ENCODE results near the gene FBL.
A peak's percentile ranks its signal among the peaks of the same experiment; 100 is the strongest.

FBL gene

DNA sequence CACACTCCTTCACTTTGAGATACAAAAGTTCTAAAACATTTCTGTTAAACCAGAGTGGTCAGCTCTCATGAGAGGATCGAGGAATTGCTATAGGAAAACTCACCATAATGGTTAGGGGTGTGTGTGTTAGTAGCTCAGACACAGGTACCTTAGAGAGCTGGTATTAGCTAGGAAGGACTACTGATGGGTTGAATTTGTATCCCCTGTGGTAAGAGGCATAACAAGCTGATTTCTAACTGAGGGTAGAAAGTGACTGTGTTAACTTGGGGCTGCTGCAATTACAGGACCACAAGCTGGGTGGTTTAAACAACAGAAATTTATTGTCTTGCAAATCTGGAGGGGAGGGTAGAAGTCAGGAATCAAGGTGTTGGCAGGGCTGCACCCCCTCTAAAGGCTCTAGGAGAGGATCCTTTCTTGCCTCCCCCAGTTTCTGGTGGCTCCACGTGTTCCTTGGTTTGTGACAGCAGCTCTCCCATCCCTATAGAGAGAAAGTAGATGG lies 50.1 kb downstream of the FBL start:
- H3K4me1 ChIP-seq (ENCODE audit: control insufficient read depth in 1 of 2, insufficient read depth in 1 of 2, low read depth in 1 of 2, low read length in 1 of 2): peaks cover 0 to 5% of the 10 kb centered on the region in 2 experiments
- H3K27ac ChIP-seq: no peak overlapping the region
- TF ChIP-seq, protein P1, sequence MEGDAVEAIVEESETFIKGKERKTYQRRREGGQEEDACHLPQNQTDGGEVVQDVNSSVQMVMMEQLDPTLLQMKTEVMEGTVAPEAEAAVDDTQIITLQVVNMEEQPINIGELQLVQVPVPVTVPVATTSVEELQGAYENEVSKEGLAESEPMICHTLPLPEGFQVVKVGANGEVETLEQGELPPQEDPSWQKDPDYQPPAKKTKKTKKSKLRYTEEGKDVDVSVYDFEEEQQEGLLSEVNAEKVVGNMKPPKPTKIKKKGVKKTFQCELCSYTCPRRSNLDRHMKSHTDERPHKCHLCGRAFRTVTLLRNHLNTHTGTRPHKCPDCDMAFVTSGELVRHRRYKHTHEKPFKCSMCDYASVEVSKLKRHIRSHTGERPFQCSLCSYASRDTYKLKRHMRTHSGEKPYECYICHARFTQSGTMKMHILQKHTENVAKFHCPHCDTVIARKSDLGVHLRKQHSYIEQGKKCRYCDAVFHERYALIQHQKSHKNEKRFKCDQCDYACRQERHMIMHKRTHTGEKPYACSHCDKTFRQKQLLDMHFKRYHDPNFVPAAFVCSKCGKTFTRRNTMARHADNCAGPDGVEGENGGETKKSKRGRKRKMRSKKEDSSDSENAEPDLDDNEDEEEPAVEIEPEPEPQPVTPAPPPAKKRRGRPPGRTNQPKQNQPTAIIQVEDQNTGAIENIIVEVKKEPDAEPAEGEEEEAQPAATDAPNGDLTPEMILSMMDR (IDR thresholded peaks at IDR 0.05): no peak
- no peak overlapping the region for H3K4me3 ChIP-seq (ENCODE audit: low read depth in 1 of 2, low read length in 1 of 2)
- no peaks in the 10 kb centered on the region for H3K9me3 ChIP-seq
- peaks cover 28% of the 10 kb centered on the region for H3K27me3 ChIP-seq
- H3K36me3 ChIP-seq: no peaks in the 10 kb centered on the region

DNA sequence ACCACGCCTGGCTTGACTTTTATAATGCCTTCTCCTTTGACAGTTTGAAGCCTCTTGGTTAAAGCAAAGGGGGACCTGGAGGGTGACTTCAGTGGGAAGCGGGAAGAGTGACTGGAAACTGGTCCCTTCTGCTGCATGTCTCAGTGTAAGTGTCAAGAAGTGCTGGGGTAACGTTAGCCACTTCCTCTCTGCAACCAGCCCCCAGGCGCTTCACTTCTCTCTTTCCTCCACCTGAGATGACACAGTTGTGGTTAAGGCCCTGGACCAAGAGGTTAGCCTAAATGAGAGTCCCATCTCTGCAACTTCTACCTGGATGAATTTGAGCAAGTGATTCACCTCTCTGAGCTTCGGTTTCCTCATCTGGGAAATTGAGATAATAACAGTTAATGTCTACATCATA lies 51.2 kb downstream of the FBL start:
- Histone ChIP-seq H3K27me3 (peaks cover 28% of the 10 kb centered on the region), H3K9me3 (no peaks in the 10 kb centered on the region), H3K27ac (no peak overlapping the region), H3K4me3 (ENCODE audit: low read depth in 1 of 2, low read length in 1 of 2) (no peak overlapping the region), H3K4me1 (ENCODE audit: control insufficient read depth in 1 of 2, insufficient read depth in 1 of 2, low read depth in 1 of 2, low read length in 1 of 2) (peaks cover 0 to 5% of the 10 kb centered on the region in 2 experiments), H3K36me3 (no peaks in the 10 kb centered on the region)
- TF ChIP-seq, protein P1 (IDR thresholded peaks at IDR 0.05): no peak

DNA sequence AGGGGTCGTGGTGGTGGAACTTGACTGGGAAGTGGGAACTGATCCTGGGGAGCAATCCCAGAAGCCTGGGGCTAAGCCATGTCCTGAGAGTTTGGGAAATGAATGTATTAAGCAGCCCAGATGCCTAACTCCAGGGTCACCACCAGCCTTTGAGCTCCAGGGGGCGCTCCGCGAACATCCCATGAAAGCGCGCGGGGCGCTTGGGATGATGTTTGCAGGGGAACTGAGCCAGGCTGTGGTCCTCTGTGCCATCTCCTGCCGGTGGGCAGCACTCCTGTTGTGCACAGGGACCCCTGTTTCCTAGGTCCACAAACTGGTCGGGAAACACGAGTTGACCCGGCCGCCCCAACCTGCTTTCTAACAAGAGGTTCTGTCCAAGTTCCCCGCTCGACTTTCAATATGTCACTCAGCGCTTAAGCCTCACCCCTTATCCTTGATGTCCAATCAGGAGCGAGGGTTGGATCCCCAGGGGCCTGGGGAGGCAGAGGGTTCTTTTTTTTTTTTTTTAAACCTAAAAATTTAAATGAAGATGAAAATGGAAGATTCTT lies 53.1 kb downstream of the FBL start:
- peaks cover 24% of the 10 kb centered on the region for H3K27me3 ChIP-seq
- peaks cover 0 to 5% of the 10 kb centered on the region in 2 experiments for H3K4me1 ChIP-seq (ENCODE audit: control insufficient read depth in 1 of 2, insufficient read depth in 1 of 2, low read depth in 1 of 2, low read length in 1 of 2)
- H3K36me3 ChIP-seq: no peaks in the 10 kb centered on the region
- H3K9me3 ChIP-seq: peaks cover 4% of the 10 kb centered on the region
- H3K27ac ChIP-seq: no peak overlapping the region
- peak overlapping the region; percentile 39 to 42 for H3K4me3 ChIP-seq (ENCODE audit: low read depth in 1 of 2, low read length in 1 of 2)
- TF ChIP-seq, protein P1 (IDR thresholded peaks at IDR 0.05): peak; percentile 64

DNA sequence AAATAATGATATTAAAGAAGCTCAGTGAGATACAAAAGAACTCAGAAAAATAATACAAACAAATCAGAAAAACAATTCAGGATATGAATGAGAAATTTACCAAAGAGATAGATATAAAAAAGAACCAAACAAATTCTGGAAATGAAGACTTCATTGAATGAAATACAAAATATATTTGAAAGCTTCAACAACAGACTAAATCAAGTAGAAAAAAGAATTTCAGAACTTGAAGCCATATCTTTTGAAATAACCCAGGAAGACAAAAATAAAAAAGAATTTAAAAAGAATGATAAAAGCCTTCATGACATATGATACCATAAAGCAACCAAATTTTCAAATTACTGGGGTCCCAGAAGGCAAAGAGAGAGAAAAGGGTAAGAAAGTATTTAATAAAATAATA lies 57.9 kb downstream of the FBL start:
- H3K27ac ChIP-seq: no peak overlapping the region
- TF ChIP-seq, protein P1 (IDR thresholded peaks at IDR 0.05): no peak
- H3K36me3 ChIP-seq: no peaks in the 10 kb centered on the region
- peaks cover 35% of the 10 kb centered on the region for H3K27me3 ChIP-seq
- H3K4me3 ChIP-seq (ENCODE audit: low read depth in 1 of 2, low read length in 1 of 2): no peak overlapping the region
- peaks cover 4% of the 10 kb centered on the region for H3K9me3 ChIP-seq
- H3K4me1 ChIP-seq (ENCODE audit: control insufficient read depth in 1 of 2, insufficient read depth in 1 of 2, low read depth in 1 of 2, low read length in 1 of 2): peaks cover 0 to 5% of the 10 kb centered on the region in 2 experiments

Measured in neutrophil (primary cell).